ENCODE data around the gene PPP4R4.
"Not testable (repeated sequence)": the region's sequence is repeated elsewhere in the genome, so short reads cannot be mapped to it uniquely, and the experiment has no call there.

Gene PPP4R4

DNA sequence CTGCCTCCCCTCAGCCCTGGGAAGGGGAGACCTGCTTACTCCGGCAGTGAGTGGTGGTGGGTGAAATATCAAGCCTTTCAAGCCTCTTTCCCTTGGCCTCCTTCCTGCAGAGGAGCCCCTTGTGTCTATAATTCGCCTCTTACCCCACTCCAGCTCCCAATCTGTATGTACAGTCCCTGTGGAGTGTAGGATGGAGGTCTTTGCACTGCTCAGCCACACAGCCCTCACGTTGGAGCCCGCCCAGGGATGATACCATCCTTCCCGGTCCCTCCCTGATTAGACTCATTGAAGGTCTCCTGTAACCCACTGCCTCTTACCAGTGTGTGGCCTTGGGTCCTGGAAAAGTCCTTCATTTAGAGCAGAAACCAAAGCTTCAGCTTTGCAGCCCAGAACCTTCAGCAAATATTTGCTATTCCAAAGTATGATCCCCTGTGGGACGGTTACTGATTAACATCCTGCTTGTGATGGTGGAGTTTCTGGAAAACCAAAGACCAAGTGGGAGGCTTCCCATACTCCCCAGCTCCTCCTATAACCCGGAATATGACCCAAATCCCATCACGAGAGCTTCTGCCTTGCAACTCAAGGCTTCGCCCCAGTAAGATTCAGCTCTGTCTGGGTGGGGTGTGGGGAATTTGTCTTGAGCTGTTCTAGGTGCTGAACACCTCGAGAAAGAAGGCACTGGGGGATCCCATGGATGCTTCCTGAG is 118.9 kb downstream of the PPP4R4 start, which contains the start of gene SERPINA10:
Gene SERPINA10 (minus strand): TSS at position 397 of the 706 bp plus-strand sequence. CDS start 2,675 bp downstream, outside the sequence.
- Histone ChIP-seq H3K4me1 (ENCODE audit: insufficient read depth, low read length, severe bottlenecking) (no peaks in the 10 kb centered on the region), H3K4me2 (ENCODE audit: low read length) (no peak within 1 kb of the TSS), H4K20me1 (ENCODE audit: insufficient read depth, low read length) (no peaks in the 10 kb centered on the region), H3K9me3 (ENCODE audit: low read length) (no peaks in the 10 kb centered on the region), H3K27me3 (ENCODE audit: insufficient read depth, low read length) (no peaks in the 10 kb centered on the region; the same call in 1 of the 2 replicates), H3K79me2 (ENCODE audit: insufficient read depth, low read length) (no peaks in the 10 kb centered on the region), H2AFZ (ENCODE audit: low read length) (no peak within 1 kb of the TSS), H3K27ac (ENCODE audit: low read depth, low read length, poor library complexity, severe bottlenecking) (no peak within 1 kb of the TSS), H3F3A (ENCODE audit: insufficient read depth, low read length) (no peaks in the 10 kb centered on the region), H3K9me2 (ENCODE audit: low read depth, low read length) (no peaks in the 10 kb centered on the region), H3K4me3 (ENCODE audit: low read depth, low read length, poor library complexity, severe bottlenecking) (no peak within 1 kb of the TSS), H3K36me3 (ENCODE audit: insufficient read depth, low read length) (no peaks in the 10 kb centered on the region), H3K9ac (ENCODE audit: low read length) (no peak within 1 kb of the TSS)
- no peak for TF ChIP-seq EZH2 (IDR thresholded peaks at IDR 0.05; ENCODE audit: borderline replicate concordance, low read length)
- TF ChIP-seq, protein P1, sequence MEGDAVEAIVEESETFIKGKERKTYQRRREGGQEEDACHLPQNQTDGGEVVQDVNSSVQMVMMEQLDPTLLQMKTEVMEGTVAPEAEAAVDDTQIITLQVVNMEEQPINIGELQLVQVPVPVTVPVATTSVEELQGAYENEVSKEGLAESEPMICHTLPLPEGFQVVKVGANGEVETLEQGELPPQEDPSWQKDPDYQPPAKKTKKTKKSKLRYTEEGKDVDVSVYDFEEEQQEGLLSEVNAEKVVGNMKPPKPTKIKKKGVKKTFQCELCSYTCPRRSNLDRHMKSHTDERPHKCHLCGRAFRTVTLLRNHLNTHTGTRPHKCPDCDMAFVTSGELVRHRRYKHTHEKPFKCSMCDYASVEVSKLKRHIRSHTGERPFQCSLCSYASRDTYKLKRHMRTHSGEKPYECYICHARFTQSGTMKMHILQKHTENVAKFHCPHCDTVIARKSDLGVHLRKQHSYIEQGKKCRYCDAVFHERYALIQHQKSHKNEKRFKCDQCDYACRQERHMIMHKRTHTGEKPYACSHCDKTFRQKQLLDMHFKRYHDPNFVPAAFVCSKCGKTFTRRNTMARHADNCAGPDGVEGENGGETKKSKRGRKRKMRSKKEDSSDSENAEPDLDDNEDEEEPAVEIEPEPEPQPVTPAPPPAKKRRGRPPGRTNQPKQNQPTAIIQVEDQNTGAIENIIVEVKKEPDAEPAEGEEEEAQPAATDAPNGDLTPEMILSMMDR (IDR thresholded peaks at IDR 0.05; ENCODE audit: low read length): no peak

- Histone ChIP-seq H3F3A (ENCODE audit: insufficient read depth, low read length) (no peaks in the 10 kb centered on the region), H4K20me1 (ENCODE audit: insufficient read depth, low read length) (no peaks in the 10 kb centered on the region), H3K4me1 (ENCODE audit: insufficient read depth, low read length, severe bottlenecking) (no peaks in the 10 kb centered on the region), H2AFZ (ENCODE audit: low read length) (no peak overlapping the region), H3K9me2 (ENCODE audit: low read depth, low read length) (no peaks in the 10 kb centered on the region), H3K36me3 (ENCODE audit: insufficient read depth, low read length) (no peaks in the 10 kb centered on the region), H3K4me2 (ENCODE audit: low read length) (no peak overlapping the region), H3K9me3 (ENCODE audit: low read length) (no peaks in the 10 kb centered on the region), H3K4me3 (ENCODE audit: low read depth, low read length, poor library complexity, severe bottlenecking) (no peak overlapping the region), H3K27ac (ENCODE audit: low read depth, low read length, poor library complexity, severe bottlenecking) (no peak overlapping the region), H3K9ac (ENCODE audit: low read length) (no peak overlapping the region), H3K79me2 (ENCODE audit: insufficient read depth, low read length) (no peaks in the 10 kb centered on the region), H3K27me3 (ENCODE audit: insufficient read depth, low read length) (no peaks in the 10 kb centered on the region; the same call in 1 of the 2 replicates)
- no peak for TF ChIP-seq EZH2 (IDR thresholded peaks at IDR 0.05; ENCODE audit: borderline replicate concordance, low read length)
- TF ChIP-seq, protein P1 (IDR thresholded peaks at IDR 0.05; ENCODE audit: low read length): no peak
Measured at GRCh38 chr14:94293578-94293924, 119.4 kb downstream of the PPP4R4 start.

GRCh38 chr14:94295360-94296180 is 121.4 kb downstream of the PPP4R4 start:
- Histone ChIP-seq H4K20me1 (ENCODE audit: insufficient read depth, low read length) (no peaks in the 10 kb centered on the region), H3K27ac (ENCODE audit: low read depth, low read length, poor library complexity, severe bottlenecking) (no peak overlapping the region), H3K36me3 (ENCODE audit: insufficient read depth, low read length) (no peaks in the 10 kb centered on the region), H3K4me1 (ENCODE audit: insufficient read depth, low read length, severe bottlenecking) (peaks cover under 1% of the 10 kb centered on the region), H3K4me3 (ENCODE audit: low read depth, low read length, poor library complexity, severe bottlenecking) (no peak overlapping the region), H3K27me3 (ENCODE audit: insufficient read depth, low read length) (no peaks in the 10 kb centered on the region; the same call in 1 of the 2 replicates), H3K9me3 (ENCODE audit: low read length) (no peaks in the 10 kb centered on the region), H3K9ac (ENCODE audit: low read length) (no peak overlapping the region), H3K79me2 (ENCODE audit: insufficient read depth, low read length) (no peaks in the 10 kb centered on the region), H3K4me2 (ENCODE audit: low read length) (no peak overlapping the region), H3F3A (ENCODE audit: insufficient read depth, low read length) (no peaks in the 10 kb centered on the region), H2AFZ (ENCODE audit: low read length) (no peak overlapping the region), H3K9me2 (ENCODE audit: low read depth, low read length) (no peaks in the 10 kb centered on the region)
- TF ChIP-seq, protein P1 (IDR thresholded peaks at IDR 0.05; ENCODE audit: low read length): no peak
- TF ChIP-seq EZH2 (IDR thresholded peaks at IDR 0.05; ENCODE audit: borderline replicate concordance, low read length): no peak

DNA sequence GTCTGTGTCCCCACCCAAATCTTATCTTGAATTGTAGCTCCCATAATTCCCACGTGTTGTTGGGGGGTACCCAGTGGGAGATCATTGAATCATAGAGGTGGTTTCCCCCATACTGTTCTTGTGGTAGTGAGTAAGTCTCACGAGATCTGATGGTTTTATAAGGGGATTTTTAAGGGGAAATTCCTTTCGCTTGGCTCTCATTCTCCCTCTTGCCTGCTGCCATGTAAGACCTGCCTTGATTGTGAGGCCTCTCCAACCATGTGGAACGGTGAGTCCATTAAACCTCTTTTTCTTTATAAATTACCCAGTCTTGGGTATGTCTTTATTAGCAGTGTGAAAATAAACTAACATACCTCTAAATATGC is 122.0 kb downstream of the PPP4R4 start:
- not testable (repeated sequence) for H3K4me1 ChIP-seq (ENCODE audit: insufficient read depth, low read length, severe bottlenecking); H3K36me3 ChIP-seq (ENCODE audit: insufficient read depth, low read length); H4K20me1 ChIP-seq (ENCODE audit: insufficient read depth, low read length); H3F3A ChIP-seq (ENCODE audit: insufficient read depth, low read length); H2AFZ ChIP-seq (ENCODE audit: low read length); H3K9ac ChIP-seq (ENCODE audit: low read length); H3K4me2 ChIP-seq (ENCODE audit: low read length); H3K4me3 ChIP-seq (ENCODE audit: low read depth, low read length, poor library complexity, severe bottlenecking); H3K9me3 ChIP-seq (ENCODE audit: low read length); H3K27me3 ChIP-seq (ENCODE audit: insufficient read depth, low read length); H3K27ac ChIP-seq (ENCODE audit: low read depth, low read length, poor library complexity, severe bottlenecking); H3K79me2 ChIP-seq (ENCODE audit: insufficient read depth, low read length); H3K9me2 ChIP-seq (ENCODE audit: low read depth, low read length)

Data from OCI-LY1 (cell line).